Measurements from ENCODE around the gene MAP2K5.

MAP2K5 gene

DNA sequence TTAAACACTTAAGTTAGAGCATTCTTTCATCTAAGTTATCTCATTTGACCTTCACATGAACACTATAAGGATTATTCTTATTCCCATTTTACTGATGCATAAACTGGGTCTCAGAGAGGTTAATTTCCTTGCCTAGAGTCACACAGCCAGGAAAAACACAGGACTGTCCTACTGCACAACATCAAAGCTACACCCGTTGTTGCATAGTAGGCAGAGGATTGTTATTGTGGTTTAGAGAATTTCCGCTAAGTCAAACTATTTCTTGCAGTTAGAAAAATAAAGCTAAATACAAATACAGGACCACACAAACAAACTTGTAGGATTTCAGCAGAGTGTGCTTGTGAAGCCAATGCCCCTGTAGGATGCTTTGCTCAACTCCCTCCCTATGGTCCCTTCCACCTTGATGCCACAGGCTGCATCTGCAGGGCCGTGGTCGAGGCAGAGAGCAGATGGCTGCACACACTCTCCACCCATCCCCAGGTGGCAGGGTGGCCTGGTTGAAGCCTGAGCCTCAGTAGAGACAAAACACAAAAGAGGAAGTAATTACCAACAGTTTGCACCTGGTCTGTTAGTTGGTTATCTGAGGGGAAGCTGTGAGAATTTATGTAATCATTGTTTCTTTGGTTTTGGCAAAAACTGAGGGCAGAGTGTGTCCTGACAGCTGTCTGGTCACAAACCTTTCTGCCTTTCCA is 241.7 kb downstream of the MAP2K5 start:
- no peak for DNase-seq (ENCODE audit: low spot score)

DNA sequence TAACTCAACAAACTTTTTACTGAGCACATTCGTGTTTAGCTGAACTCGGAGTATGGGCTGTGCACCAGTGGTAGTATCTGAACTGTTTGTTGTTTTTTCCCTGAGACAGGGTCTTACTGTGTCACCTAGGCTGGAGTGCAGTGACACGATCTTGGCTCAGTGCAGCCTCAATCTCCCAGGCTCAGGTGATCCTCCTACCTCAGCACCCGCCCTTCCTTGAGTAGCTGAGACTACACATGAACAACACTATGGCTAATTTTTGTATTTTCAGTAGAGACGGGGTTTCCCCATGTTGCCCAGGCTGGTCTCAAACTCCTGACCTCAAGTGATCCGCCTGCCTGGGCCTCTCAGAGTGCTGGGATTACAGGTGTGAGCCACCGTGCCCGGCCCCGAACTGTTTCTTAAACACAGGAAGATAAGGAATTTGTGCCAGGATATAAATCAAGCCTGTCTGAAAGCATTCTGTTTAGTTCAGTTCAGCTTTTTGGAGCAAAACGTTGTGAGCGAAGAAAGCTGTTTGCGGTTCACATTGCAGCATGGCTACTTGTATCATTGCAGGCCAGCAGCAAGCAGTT is 242.4 kb downstream of the MAP2K5 start:
- DNase-seq (ENCODE audit: low spot score), result no peak

DNA sequence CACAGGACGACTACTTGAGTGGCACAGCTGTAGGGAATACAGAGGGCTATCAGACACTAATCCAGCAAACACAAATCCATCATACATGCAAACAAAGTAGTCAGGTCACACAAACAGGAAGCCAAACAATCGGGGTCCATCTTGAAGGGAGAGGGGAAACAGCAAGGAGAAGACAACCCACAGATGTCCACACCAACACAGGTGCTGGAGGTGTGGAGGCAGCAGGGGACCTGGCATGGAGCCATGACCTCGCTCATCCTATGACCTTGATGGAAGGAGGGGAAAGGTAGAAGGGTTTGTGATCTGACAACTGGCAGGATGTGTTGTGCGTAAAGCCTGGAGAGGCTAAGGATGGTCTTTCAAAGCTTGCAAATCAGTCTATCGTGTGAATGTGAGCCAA is 242.9 kb downstream of the MAP2K5 start:
- DNase-seq (ENCODE audit: low spot score), result no peak

DNA sequence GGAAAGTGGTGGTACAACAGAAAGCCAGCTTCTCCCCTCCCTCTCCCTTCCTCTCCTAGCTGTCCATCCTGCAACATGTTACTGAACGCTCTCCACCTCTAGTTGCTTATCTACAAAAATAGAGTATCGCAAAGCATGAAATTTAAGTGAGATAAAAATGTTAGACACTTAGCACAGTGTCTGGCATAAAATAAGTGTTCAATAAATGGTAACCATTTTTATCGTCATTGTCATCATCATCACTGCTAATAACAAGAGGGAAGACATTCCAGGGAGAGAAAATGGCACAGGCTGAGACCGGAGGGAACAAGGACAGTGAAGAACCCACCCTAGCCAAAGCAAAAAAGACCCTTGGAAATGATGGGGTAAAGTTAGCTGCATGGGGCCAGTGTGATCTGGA is 244.1 kb downstream of the MAP2K5 start:
- DNase-seq (ENCODE audit: low spot score), result no peak

DNA sequence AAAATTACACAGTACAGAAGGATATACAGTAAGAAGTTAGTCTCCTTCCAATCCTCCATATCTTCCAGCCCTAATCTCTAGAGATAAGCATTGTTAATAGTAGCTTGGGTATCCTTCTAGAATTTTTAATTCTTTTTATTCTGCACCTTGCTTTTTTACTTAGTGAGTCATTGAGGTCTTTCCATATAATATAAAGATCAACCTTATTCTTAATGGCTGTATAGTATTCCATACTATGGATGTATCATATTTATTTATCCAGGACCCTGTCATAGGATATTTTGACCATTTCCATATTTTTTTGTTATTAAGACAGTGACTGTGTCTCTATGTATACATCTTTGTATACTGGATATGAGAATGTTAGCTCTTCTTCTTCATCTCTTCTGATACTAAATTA is 246.5 kb downstream of the MAP2K5 start:
- no peak for DNase-seq (ENCODE audit: low spot score)

DNA sequence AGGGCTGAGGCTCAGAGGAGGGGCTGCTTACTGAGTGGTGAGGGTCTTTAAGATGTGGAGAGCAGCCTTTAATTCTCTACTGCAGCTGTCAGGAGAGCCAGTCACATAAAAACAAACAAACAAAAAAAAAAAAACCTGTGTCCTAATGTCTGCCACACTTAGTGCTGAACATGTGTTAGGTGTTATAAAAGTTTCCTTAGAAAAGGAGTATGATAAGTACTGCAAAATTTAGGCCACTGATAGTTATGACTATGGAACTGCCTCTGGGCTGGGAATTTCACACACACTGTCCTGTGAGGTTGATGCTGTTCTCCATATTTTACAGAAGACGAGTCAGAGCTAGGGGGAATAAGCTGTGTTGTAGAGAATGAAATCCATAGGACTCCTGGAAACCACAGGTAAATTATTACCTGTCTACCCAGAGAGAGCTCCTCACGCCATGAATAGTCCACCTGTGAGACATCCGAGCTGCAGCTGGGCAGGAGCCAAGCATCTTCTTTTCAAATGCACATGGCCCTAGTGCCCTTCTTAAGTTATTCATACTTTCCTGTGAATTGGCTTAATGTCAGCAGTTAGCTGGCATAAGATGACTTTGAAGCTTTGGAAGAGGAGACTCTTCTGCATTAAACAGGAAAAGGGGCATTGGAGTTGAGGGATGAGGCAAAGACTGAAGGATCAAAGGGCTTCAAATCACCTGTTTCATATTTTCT is 248.3 kb downstream of the MAP2K5 start:
- DNase-seq (ENCODE audit: low spot score), result no peak

DNA sequence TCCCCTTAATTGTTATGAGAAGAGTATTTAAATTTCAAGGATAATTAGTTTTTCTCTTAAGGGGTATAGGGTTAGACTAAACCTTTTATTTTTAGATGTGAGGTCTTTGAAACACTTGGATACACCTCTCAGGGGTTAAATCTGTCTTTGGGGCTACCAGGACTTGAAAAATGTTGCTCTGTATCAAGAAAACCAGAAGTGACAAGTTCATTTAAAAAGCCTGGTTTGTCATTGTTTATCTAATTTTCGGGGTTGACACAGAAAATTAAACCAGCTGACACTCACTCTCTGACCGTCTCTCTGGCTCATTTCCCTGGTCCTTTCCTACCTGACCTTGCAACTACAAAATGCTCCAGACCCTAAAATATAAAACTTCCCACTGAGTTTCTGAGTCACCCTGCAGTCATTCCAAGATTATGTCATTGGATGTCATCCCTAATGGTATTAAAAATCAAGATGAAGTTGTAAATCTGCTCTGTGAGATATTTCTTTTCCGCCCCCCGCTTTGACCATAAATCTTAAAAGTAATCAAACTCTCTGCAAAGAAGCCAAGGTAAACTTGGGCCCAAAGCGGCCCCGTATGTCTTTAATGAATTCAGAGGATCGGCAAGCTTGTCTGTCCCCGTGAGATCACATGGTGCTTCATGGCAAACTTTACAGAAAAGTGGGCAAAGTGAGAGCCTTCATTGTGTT is 249.9 kb downstream of the MAP2K5 start:
- no peak for DNase-seq (ENCODE audit: low spot score)

DNA sequence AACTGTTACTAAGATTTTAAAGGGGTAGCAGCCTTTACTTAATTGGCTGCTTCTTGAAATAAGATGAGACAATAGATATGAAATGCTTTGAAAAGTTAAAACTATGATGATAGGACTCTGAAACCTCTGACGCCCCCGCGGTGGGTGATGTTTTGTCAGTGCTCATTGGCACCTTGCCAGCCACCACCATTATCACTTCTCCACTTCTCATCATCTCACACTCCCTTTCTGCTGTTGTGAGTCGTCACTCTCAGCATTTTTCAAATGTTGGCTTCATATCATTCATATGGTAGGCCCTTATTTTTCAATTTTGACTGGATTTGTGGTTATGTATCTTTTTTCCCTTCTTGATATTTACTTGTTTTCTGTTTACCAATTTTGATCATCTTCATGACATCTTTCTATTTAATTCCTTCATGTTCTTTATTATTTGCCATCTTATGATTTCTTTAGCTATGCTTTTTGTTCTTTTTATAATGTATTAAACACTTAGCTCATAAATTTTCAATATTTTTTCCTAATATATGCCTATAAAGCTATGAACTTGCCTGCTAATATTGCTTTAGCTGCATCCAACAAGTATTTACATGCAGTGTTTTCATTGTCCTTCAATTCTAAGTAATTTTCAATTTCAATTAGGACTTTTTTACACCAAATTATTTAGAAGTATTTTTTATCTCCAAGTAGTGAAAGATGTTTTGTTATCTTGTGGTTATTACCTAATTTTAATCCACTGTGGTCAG is 252.5 kb downstream of the MAP2K5 start:
- DNase-seq (ENCODE audit: low spot score), result no peak

DNA sequence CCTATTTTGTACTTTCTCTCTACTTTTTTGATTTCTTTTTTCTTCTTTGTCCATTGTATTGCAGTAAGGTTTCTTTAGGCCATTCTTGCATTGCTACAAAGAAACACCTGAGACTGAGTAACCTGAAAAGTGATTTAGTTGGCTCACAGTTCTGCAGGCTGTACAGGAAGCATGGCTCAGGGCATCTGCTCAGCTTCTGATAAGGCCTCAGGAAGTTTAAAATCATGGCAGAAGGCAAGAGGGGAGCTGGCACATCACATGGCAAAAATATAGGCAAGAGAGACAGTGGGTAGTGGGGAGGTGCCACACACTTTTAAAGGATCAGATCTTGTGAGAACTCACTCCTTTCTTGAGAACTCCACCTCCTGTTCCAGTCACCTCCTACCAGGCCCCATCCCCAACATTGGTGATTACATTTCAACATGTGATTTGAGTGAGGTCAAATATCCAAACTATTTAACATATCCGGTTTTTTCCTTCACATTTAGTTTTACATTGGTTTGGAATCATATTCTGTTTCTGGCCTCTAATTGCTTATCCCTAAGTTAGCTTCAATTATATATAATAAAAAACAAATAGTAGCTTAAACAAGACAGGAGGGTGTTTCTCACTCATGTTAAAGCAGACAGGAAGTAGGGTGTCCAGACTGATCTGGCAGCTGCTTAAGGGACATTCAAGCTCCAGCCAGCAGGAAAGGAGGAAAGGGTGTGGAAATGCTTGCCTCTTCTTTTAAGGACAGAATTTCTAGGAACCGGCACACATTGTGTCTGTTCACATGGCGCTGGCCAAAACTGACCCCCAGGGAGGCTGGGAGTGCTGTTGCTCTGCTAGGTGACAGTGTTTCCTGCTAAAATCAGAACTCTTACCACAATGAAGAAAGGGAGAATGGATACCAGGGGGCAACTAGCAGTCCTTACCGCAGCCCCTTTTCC is 254.0 kb downstream of the MAP2K5 start:
- DNase-seq (ENCODE audit: low spot score), result no peak

DNA sequence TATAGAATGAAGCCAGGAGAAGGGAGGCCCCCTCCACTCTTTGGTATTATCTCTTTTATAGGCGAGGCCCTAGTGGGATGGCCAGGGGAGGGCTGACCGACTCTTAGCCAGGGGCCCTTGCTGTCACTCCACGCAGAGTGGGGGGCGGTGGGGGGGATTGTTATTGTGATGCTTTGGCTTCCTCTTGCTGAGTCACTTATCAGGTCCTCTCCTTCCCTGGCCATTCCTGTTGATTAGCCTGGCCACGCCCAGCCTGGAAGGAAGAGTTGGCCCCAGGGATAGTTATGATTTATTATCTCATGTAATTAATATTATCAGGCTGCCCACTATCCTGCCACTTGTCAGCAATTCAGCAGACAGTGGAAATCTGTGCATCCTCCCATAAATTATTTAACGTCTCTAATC is 257.3 kb downstream of the MAP2K5 start:
- DNase-seq (ENCODE audit: low spot score), result no peak

DNA sequence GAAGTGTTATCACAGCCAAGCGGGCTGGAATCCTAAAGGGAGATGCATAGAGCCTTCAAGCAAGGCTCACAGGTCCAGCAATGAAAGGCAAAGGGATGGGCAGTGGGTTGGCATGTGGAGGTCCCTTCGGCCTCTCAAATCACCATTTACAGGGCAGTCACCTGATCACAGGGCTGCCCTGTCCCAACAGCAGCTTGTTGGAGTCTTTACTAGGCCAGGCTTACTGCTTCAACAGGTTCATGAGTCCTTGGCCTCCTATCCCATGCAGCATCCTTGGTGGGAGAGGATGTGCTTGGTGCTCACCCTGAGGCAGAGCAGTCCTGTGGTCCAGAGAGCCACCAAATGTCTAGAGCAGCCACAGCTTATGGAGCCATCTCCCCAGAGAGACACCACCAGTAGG is 258.6 kb downstream of the MAP2K5 start:
- DNase-seq (ENCODE audit: low spot score), result no peak

DNA sequence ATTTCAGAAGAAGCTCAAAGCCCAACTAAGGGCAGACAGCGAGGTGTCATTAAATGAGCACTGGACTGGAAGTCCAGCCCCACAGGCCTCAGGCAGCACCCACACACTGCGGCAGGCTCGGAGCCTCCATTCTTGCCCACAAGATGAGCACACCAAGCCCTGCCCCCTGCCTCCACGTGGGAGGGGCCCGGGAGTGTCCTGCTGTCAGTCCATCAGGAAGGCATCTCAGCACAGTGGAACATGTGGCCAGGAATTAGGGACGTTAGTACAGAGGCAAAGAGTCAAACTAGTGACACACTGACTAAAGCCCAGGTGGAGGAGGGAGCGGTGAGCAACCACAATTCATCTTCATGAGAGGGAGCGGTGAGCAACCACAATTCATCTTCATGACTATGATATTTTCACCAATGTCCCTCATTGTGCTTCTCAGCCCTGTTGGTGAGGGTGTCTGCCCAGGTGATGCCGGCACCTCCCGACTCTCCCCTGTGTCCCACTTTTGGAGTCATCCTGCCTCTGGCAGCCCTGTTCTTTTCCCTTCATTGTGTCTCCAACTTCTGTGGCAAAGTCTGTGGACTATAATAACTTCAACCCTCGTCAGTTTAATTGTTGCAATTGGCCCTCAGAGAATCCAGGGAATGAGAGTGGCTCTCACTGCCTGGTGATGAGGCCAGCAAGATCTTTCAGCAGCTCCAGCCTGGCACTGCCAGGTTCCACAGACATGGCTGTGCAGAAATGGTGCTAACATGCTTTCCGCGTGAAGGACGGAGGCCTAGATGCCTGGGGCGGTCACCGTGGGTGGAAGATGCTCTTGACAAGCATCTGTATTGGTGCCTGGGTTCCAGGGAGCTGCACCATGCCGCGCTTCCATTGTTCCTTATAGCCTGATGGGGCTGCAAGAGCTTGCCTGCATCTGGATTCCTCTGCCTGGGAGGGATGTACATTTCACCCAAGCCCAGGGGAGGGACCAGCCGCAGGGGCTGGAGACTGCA is 259.7 kb downstream of the MAP2K5 start:
- DNase-seq (ENCODE audit: low spot score), result no peak

DNA sequence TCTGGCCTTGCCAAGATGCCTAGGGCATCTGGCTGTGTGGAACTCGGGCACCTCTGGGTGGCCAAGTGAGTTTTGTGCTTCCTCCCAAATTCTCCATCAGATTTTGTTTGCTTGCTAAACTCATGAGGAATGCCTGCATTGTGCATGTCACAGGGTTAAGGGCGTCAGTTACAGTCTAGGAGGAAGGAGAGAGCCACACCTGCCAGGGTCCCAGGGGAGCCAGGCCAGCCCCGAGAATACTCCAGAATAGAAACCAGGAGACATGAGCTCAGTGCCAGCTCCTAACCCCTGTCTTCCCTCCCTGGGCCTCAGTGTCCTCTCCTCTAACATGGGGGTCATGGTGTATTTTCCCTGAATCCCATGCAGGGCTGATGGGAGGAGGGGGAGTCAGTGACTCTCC is 260.8 kb downstream of the MAP2K5 start:
- DNase-seq (ENCODE audit: low spot score), result no peak

DNA sequence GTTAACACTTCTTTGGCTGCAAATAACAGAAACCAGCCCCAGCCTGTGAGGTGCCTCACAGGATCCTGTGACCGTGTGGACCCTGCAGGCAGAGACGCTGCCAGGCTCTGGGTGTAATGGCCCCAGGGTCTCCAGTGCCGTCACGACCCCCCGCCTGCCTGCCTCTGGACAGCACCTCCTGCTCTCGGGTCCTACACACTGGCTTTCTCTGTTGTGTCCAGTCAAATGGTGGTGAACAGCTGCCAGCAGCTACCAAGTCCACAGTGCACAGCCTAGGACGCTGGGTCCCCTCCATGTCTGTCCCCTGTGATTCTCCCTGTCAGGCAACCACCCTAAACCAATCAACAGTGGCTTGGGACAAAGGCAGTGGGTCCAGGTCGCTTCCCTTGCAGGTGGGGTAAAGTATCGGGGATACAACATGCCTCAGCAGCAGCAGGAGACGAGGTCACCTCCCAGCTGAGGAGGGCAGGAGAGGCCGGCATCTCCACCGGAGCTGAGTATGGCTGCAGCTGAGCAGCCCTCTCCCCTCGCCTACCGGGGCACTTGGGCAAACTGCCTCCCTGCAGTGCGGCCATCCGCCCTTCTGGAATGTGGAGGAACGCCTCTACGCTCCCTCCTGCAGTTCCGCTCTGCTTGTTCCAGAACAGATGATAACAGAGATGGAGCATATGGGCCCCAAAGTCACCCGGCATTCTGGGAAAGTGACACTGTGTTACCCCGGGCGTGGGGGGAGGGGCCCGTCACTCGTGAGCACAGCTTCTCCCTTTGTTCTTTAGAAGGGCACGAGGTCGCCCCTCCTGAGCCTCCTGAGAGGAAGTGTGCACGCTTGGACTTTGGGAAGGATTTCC is 261.7 kb downstream of the MAP2K5 start:
- DNase-seq (ENCODE audit: low spot score), result no peak

DNA sequence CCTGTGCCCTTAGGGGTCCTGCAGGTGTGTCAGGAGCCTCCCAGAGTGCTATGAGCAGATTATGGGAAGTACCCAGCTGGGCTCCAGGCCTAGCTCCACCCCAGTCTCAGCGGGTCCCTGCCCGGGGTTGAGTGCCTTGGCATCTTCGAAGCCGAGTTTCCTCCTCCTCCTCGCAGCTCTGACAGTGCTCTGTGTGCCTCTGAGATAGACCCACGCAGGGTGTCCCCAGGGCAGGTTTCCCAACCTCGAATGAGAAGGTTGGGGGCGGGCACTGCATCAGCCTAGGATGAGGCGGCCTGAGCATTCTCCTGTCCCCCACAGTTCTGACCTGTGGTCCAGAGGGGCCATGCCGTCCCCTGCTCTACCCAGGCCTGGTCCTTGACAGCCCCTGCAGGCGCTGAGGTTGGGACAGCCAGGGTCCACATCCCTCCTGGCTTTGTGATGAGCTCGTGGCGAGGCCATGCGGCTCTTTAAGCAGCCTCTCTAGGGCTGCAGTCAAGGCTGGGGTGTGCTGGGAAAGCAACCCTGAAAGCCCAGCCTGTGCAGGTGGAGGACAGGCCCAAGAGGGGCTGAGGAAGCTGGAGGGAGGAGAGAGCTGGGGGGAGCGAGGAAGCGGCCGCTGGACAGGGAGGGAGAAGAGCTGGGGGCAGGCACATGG is 262.6 kb downstream of the MAP2K5 start:
- no peak for DNase-seq (ENCODE audit: low spot score)

DNA sequence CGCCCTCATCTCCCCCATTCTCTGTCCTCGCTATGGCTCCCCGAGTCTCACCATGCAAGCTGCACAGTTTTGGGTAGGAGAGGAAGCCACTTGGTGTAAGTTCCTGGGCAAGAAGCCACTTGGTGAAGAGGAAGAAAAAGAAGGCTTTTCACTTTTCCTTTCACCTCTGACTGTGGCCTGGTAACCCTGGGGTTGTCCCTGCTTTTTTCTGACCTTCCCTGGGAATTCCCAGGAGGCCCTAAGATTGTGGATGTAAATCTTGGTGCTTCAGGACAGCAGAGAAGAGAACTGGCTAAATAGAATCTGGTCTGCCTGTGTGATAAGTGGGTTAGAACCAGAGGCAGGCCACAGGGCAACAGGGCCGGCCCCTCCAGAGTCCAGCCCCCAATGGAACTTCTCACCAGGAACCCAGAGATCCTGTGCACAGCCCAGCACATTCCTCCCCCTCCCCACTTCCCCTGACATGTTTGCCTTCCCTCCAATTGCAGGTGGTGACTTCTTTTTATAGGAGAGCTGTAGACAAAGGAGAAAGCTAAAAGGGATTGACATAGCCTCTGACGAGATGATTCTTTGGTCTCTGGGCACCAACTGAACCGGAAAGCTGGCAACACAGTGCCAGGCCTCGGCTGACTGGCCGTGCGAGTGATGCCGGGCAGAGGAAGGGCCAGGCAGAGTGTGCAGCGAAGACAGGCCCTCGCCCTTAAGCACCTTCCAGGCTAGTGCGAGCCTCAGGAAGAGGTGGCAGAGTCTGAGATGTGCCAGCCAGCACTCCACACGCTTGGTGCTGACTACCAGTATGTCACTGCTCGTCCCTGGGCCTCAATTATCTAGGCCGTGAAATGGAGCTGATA is 263.4 kb downstream of the MAP2K5 start:
- no peak for DNase-seq (ENCODE audit: low spot score)

DNA sequence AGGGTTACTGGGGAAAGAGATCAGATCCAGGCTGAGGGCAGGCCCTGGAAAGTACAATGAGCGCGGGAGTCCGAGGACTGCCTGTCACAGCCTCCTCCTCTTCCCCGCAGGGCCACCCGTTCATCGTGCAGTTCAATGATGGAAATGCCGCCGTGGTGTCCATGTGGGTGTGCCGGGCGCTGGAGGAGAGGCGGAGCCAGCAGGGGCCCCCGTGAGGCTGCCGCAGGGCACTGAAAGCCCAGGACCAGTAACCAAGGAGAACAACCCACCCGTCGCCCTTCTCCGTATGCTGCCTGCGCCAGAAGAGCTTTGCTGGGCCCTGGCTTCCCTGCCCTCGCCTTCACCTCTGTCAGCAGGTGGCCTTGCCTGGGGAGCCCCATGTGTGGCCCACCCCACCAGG is 264.0 kb downstream of the MAP2K5 start:
- DNase-seq (ENCODE audit: low spot score), result no peak

All from HuH-7 (cell line).